ENCODE data around the gene GLIS2. TPM values are rescaled to one million over a fixed set of nuclear protein-coding genes. Genes with fewer than 3 reads are reported as not detected.

The GLIS2 gene
- total and polyA plus RNA-seq, 10 of the 15 experiments (the other 5 are each of a cell fraction or from before 2014, with no cell fraction given): 0.03 to 0.64 (median 0.18) TPM; not detected in 4

DNA sequence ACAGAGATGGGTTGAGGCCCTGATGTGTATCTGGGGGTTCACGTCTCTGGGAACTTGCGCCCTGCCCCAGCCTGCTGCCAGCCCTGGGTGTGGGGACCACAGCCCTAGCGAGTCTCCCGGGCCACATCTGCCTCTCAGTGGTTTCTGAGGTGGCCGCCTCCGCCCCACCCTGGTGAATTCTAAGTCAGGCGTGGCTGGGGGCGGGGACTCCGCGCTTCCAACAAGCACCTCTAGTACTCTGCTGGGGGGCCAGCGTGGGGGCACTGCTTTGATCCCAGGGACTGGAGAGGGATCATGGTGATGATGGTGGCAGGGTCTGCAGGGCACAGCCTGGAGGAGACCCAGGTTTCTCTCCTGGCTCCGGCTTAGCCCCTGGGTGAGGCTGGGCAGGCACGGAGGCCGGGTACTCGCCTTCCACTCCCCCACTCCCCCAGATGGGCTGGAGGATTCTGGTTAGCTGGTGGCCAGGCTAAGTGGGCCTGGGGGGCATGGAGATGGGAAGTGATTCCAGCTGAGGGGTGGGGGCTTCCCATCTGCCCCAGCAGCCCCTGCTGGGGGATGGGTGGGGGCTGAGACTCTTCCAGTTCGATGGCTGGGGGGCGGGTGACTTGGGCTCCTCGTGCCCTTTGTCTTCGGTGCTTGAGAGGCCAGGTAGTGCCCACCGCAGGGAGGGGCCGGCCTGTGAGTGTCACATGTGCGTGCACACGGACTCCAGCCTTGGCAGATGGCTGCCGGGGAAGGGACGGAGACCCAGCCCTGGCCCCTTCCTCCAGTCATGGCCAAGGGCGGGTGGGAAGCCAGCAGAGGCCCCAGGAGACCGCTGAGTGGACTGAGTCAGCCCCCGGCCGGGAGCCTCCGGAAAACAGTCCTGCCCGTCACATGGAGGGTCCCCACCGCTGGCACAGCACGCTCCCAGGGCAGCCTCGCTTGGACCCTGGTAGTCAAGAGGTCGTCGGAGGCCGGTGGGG lies 3.9 kb downstream of the GLIS2 start (continued):
- TF ChIP-seq KLF5 (IDR thresholded peaks at IDR 0.05; ENCODE audit: partially characterized antibody) (no peak), BCL3 (IDR thresholded peaks at IDR 0.05; ENCODE audit: borderline replicate concordance, insufficient read depth, low read depth, low read length, poor library complexity, severe bottlenecking) (no peak), HDGF (IDR thresholded peaks at IDR 0.05) (no peak), TBL1XR1 (IDR thresholded peaks at IDR 0.05; ENCODE audit: low read depth, low read length) (no peak), EP300 (IDR thresholded peaks at IDR 0.05; ENCODE audit: borderline replicate concordance in 1 of 2, control insufficient read depth in 1 of 2, low read depth in 2 of 2, low read length in 2 of 2) (no peak), ZNF687 (IDR thresholded peaks at IDR 0.05) (no peak), MEF2B (IDR thresholded peaks at IDR 0.05; ENCODE audit: partially characterized antibody, poor library complexity, severe bottlenecking) (peak; percentile 42), YBX1 (IDR thresholded peaks at IDR 0.05) (no peak), FOXM1 (IDR thresholded peaks at IDR 0.05; ENCODE audit: low read depth, low read length) (no peak), SUZ12 (IDR thresholded peaks at IDR 0.05; ENCODE audit: unreplicated experiment) (no peak)
- TF ChIP-seq, protein P1, sequence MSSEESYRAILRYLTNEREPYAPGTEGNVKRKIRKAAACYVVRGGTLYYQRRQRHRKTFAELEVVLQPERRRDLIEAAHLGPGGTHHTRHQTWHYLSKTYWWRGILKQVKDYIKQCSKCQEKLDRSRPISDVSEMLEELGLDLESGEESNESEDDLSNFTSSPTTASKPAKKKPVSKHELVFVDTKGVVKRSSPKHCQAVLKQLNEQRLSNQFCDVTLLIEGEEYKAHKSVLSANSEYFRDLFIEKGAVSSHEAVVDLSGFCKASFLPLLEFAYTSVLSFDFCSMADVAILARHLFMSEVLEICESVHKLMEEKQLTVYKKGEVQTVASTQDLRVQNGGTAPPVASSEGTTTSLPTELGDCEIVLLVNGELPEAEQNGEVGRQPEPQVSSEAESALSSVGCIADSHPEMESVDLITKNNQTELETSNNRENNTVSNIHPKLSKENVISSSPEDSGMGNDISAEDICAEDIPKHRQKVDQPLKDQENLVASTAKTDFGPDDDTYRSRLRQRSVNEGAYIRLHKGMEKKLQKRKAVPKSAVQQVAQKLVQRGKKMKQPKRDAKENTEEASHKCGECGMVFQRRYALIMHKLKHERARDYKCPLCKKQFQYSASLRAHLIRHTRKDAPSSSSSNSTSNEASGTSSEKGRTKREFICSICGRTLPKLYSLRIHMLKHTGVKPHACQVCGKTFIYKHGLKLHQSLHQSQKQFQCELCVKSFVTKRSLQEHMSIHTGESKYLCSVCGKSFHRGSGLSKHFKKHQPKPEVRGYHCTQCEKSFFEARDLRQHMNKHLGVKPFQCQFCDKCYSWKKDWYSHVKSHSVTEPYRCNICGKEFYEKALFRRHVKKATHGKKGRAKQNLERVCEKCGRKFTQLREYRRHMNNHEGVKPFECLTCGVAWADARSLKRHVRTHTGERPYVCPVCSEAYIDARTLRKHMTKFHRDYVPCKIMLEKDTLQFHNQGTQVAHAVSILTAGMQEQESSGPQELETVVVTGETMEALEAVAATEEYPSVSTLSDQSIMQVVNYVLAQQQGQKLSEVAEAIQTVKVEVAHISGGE (CRISPR knock-in tag; IDR thresholded peaks at IDR 0.05): no peak
- TF ChIP-seq, protein P2, sequence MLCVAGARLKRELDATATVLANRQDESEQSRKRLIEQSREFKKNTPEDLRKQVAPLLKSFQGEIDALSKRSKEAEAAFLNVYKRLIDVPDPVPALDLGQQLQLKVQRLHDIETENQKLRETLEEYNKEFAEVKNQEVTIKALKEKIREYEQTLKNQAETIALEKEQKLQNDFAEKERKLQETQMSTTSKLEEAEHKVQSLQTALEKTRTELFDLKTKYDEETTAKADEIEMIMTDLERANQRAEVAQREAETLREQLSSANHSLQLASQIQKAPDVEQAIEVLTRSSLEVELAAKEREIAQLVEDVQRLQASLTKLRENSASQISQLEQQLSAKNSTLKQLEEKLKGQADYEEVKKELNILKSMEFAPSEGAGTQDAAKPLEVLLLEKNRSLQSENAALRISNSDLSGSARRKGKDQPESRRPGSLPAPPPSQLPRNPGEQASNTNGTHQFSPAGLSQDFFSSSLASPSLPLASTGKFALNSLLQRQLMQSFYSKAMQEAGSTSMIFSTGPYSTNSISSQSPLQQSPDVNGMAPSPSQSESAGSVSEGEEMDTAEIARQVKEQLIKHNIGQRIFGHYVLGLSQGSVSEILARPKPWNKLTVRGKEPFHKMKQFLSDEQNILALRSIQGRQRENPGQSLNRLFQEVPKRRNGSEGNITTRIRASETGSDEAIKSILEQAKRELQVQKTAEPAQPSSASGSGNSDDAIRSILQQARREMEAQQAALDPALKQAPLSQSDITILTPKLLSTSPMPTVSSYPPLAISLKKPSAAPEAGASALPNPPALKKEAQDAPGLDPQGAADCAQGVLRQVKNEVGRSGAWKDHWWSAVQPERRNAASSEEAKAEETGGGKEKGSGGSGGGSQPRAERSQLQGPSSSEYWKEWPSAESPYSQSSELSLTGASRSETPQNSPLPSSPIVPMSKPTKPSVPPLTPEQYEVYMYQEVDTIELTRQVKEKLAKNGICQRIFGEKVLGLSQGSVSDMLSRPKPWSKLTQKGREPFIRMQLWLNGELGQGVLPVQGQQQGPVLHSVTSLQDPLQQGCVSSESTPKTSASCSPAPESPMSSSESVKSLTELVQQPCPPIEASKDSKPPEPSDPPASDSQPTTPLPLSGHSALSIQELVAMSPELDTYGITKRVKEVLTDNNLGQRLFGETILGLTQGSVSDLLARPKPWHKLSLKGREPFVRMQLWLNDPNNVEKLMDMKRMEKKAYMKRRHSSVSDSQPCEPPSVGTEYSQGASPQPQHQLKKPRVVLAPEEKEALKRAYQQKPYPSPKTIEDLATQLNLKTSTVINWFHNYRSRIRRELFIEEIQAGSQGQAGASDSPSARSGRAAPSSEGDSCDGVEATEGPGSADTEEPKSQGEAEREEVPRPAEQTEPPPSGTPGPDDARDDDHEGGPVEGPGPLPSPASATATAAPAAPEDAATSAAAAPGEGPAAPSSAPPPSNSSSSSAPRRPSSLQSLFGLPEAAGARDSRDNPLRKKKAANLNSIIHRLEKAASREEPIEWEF (IDR thresholded peaks at IDR 0.05; ENCODE audit: insufficient replicate concordance, low read depth, low read length): no peak
